CD14-positive monocyte (primary cell): Measurements from ENCODE around the gene VPS13A. TPM values are rescaled to one million over a fixed set of nuclear protein-coding genes. Genes with fewer than 3 reads are reported as not detected.

Source experiments
- DNase-seq, 3 donors: peaks; one replicate each; pipeline ENCODE4 v3.0.0-alpha.2; 2011 to 2022
- H2AFZ ChIP-seq: 2 replicates; pipeline ENCODE4 v1.6.0; 2012; ENCODE audit warnings: mild to moderate bottlenecking, low read depth, low read length, inconsistent platforms; ENCODE audit not compliant: insufficient read depth, poor library complexity, severe bottlenecking
- H3K27ac ChIP-seq, 2 donors: 1 replicate in 1 of 2; 2 replicates in 1 of 2; pipeline ENCODE4 v1.5.1; 2012 to 2013; ENCODE audit warnings: low read length in 2 of 2, control low read depth in 1 of 2, inconsistent platforms in 1 of 2, low read depth in 1 of 2, mild to moderate bottlenecking in 1 of 2
- H3K27me3 ChIP-seq, 2 donors: one replicate each; pipeline versions ENCODE4 v1.6.0 to v1.6.1; 2011 to 2013; ENCODE audit warnings: low read length in 2 of 2; ENCODE audit not compliant: control insufficient read depth in 2 of 2, insufficient read depth in 2 of 2
- H3K36me3 ChIP-seq, 2 donors: replicated peaks in 1 of 2; 1 replicate in 1 of 2; 2 replicates in 1 of 2; pipeline versions ENCODE4 v1.5.1 to v1.6.1; 2012 to 2013; ENCODE audit warnings: low read length in 2 of 2, control low read depth in 1 of 2, inconsistent platforms in 1 of 2, mild to moderate bottlenecking in 1 of 2; ENCODE audit not compliant: insufficient read depth in 2 of 2, control insufficient read depth in 1 of 2
- H3K4me1 ChIP-seq, 2 donors: 1 replicate in 1 of 2; 2 replicates in 1 of 2; pipeline versions ENCODE4 v1.5.1 to v1.6.1; 2012 to 2013; ENCODE audit warnings: low read length in 2 of 2, control low read depth in 1 of 2, inconsistent platforms in 1 of 2, mild to moderate bottlenecking in 1 of 2, moderate library complexity in 1 of 2; ENCODE audit not compliant: insufficient read depth in 2 of 2, control insufficient read depth in 1 of 2
- H3K4me2 ChIP-seq: replicated peaks from 2 replicates; pipeline ENCODE3; 2012; ENCODE audit warnings: low read length, moderate library complexity, mild to moderate bottlenecking; ENCODE audit not compliant: poor library complexity, severe bottlenecking; ENCODE audit errors: extremely low read depth
- H3K4me3 ChIP-seq, 3 experiments: fragments of 200-600 bp in 1 of 3; sonication (generic) in 1 of 3; replicated peaks in 1 of 3; 1 replicate in 2 of 3; 2 replicates in 1 of 3; pipeline ENCODE4 v1.5.1; 2011 to 2013; ENCODE audit warnings: low read length in 3 of 3, mild to moderate bottlenecking in 3 of 3, control low read depth in 2 of 3, low read depth in 2 of 3, inconsistent platforms in 1 of 3, moderate library complexity in 1 of 3
- H3K79me2 ChIP-seq: 2 replicates; pipeline ENCODE4 v1.6.0; 2012; ENCODE audit warnings: mild to moderate bottlenecking, control low read depth, inconsistent platforms, low read length, moderate library complexity; ENCODE audit not compliant: insufficient read depth
- H3K9ac ChIP-seq: 2 replicates; pipeline ENCODE4 v1.6.0; 2017; ENCODE audit warnings: low read length, mild to moderate bottlenecking; ENCODE audit not compliant: insufficient read depth, poor library complexity, severe bottlenecking
- H3K9me3 ChIP-seq, 2 donors: replicated peaks in 1 of 2; 1 replicate in 1 of 2; 2 replicates in 1 of 2; pipeline versions ENCODE4 v1.5.1 to v1.6.1; 2012 to 2013; ENCODE audit warnings: low read length in 2 of 2, control low read depth in 1 of 2; ENCODE audit not compliant: control insufficient read depth in 1 of 2, insufficient read depth in 1 of 2
- H4K20me1 ChIP-seq: 2 replicates; pipeline ENCODE4 v1.6.0; 2012; ENCODE audit warnings: mild to moderate bottlenecking, low read length, control low read depth, moderate library complexity; ENCODE audit not compliant: insufficient read depth
- H3K27ac Mint-ChIP-seq, 7 donors: one replicate each; pipeline ENCODE4 v1.8.0; 2020; ENCODE audit warnings: mild to moderate bottlenecking in 7 of 7, mixed read lengths in 7 of 7, moderate library complexity in 6 of 7, inconsistent platforms in 2 of 7
- H3K27me3 Mint-ChIP-seq, 3 donors: one replicate each; pipeline ENCODE4 v1.8.0; 2021 to 2022; ENCODE audit warnings: low read depth in 3 of 3, mild to moderate bottlenecking in 3 of 3, mixed read lengths in 3 of 3, moderate library complexity in 3 of 3, inconsistent platforms in 1 of 3
- H3K36me3 Mint-ChIP-seq, 2 donors: one replicate each; pipeline ENCODE4 v1.8.0; 2020; ENCODE audit warnings: mixed read lengths in 2 of 2, inconsistent platforms in 1 of 2, mild to moderate bottlenecking in 1 of 2
- H3K4me1 Mint-ChIP-seq: one replicate; pipeline ENCODE4 v1.8.0; 2020; ENCODE audit warnings: mild to moderate bottlenecking, mixed read lengths
- H3K4me3 Mint-ChIP-seq, 2 donors: one replicate each; pipeline ENCODE4 v1.8.0; 2020; ENCODE audit warnings: mild to moderate bottlenecking in 2 of 2, mixed read lengths in 2 of 2, moderate library complexity in 1 of 2
- H3K9me3 Mint-ChIP-seq, 7 donors: one replicate each; pipeline ENCODE4 v1.8.0; 2020 to 2022; ENCODE audit warnings: mixed read lengths in 7 of 7, mild to moderate bottlenecking in 6 of 7, moderate library complexity in 6 of 7, inconsistent platforms in 2 of 7
- CTCF ChIP-seq: fragments of 200-600 bp; IDR thresholded peaks from one replicate; pipeline ENCODE4 v1.8.0; 2022; ENCODE audit warnings: antibody characterized with exemption, mild to moderate bottlenecking
- WGBS: methylation state at CpG from one replicate; pipeline ENCODE4 v1.1.5; 2013; ENCODE audit warnings: missing lambda C conversion rate; ENCODE audit not compliant: insufficient coverage; 5-methylcytosine and 5-hydroxymethylcytosine counted together
- intact Hi-C, 2 donors: fragments of 100-400 bp; cut with micrococcal nuclease; formaldehyde crosslinking; loops; one replicate each; pipeline versions ENCODE4 v1.15.0 to v1.15.1; 2023
- polyA plus RNA-seq, 3 donors: library from polyadenylated mRNA; depleted of rRNA in 1 of 3; unstranded in 2 of 3; stranded (reverse) in 1 of 3; fragments of 300-500 nt in 2 of 3; fragments of >200 nt in 1 of 3; fragmentation: Illumina TruSeq in 2 of 3; gene quantifications; 1 replicate in 2 of 3; 2 replicates in 1 of 3; pipeline ENCODE4 v1.2.3, GENCODE V29; 2012 to 2021

Gene VPS13A
- polyA plus RNA-seq, 3 donors = 0.27 to 1.8 (median 1.1) TPM

DNA sequence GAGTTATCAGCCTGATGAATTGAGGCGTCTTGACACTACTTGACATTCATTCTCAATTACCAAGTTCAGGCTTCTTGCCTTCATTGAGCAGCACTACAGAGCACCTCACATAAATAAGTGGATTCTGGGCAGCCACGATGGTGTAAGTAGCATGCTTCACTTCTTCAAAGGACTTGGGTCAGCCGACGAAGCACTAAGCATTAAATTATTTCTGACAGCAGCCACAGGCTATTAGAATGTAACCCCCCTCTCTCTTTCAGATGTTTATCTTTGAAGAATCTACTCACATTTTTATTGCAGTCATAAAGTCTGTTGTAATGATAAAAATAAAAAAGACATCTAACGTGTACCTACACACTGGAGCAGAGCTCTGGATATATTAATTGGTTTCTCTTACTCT, 45.9 kb upstream of the VPS13A start:
- Histone ChIP-seq H2AFZ (no peak overlapping the region), H3K27ac (no peak overlapping the region), H3K9me3 (peaks cover 0 to 8% of the 10 kb centered on the region in 2 donors), H3K27me3 (peaks cover 0 to 2% of the 10 kb centered on the region in 2 donors), H3K4me1 (no peaks in the 10 kb centered on the region), H4K20me1 (no peaks in the 10 kb centered on the region), H3K79me2 (no peaks in the 10 kb centered on the region), H3K4me3 (no peak overlapping the region), H3K9ac (no peak overlapping the region), H3K36me3 (no peaks in the 10 kb centered on the region), H3K4me2 (no peak overlapping the region)
- no peaks in the 10 kb centered on the region for H3K4me1 Mint-ChIP-seq
- H3K9me3 Mint-ChIP-seq = peaks cover 0 to 6% (median 2%) of the 10 kb centered on the region in 7 donors
- H3K36me3 Mint-ChIP-seq = no peaks in the 10 kb centered on the region
- WGBS = 44% methylated on average over 3 of the region's 5 CpGs
- H3K27me3 Mint-ChIP-seq = peaks cover 3 to 4% (median 4%) of the 10 kb centered on the region in 3 donors
- H3K4me3 Mint-ChIP-seq = no peak overlapping the region
- TF ChIP-seq CTCF = no peak
- H3K27ac Mint-ChIP-seq = no peak overlapping the region
- DNase-seq = no peak
- intact Hi-C loops = no loop called here

DNA sequence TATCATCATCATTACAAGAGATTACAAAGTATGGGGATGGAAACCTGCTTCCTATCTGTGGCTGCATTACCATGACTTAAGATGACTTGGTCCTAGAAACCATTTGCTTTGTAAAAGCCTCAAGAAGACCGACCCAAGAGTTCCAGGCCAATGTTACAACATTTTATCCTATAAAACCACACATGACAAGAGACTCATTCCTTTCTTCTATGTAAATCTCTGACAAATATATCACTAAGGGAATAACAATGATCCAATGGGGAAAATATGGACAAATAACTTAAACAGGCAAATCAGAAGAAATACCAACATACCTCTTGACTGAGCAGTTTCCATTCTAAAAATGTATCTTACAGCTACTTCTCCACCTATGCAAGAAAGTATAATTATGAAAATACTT, 44.3 kb upstream of the VPS13A start:
- Histone ChIP-seq H3K27ac (no peak overlapping the region), H4K20me1 (no peaks in the 10 kb centered on the region), H3K4me3 (no peak overlapping the region), H3K27me3 (peaks cover 0 to 2% of the 10 kb centered on the region in 2 donors), H2AFZ (no peak overlapping the region), H3K4me2 (no peak overlapping the region), H3K4me1 (no peaks in the 10 kb centered on the region), H3K36me3 (no peaks in the 10 kb centered on the region), H3K9ac (no peak overlapping the region), H3K9me3 (peaks cover 0 to 8% of the 10 kb centered on the region in 2 donors), H3K79me2 (no peaks in the 10 kb centered on the region)
- TF ChIP-seq CTCF = no peak
- intact Hi-C loops = no loop called here
- Mint-ChIP-seq H3K27ac (no peak overlapping the region), H3K4me1 (no peaks in the 10 kb centered on the region), H3K27me3 (peaks cover 0 to 4% (median 3%) of the 10 kb centered on the region in 3 donors), H3K36me3 (no peaks in the 10 kb centered on the region), H3K4me3 (no peak overlapping the region), H3K9me3 (peaks cover 0 to 8% (median 3%) of the 10 kb centered on the region in 7 donors)
- DNase-seq = no peak
- WGBS = no CpG with 5 or more reads among the region's 1 CpG
